Breast epithelium (tissue), 4 donors: ENCODE measurements around the gene ARPC5L. TPM values are rescaled to one million over a fixed set of nuclear protein-coding genes. Genes with fewer than 3 reads are reported as not detected.

Experiments used
- DNase-seq, 2 donors: peaks; one replicate each; pipeline ENCODE4 v3.0.0-alpha.2; 2019; ENCODE audit warnings: low spot score in 2 of 2
- H3K27ac ChIP-seq, 2 donors: fragments of 200-600 bp; sonication (generic) in 1 of 2; one replicate each; pipeline ENCODE4 v1.5.1; 2016 to 2019; ENCODE audit warnings: mild to moderate bottlenecking in 1 of 2
- H3K27me3 ChIP-seq, 2 donors: fragments of 200-600 bp; sonication (generic) in 1 of 2; one replicate each; pipeline versions ENCODE4 v1.5.1 to v1.6.0; 2017 to 2019; ENCODE audit warnings: control low read depth in 1 of 2, mild to moderate bottlenecking in 1 of 2
- H3K36me3 ChIP-seq: fragments of 200-600 bp; one replicate; pipeline ENCODE4 v1.5.1; 2019
- H3K4me1 ChIP-seq, 2 donors: fragments of 200-600 bp; sonication (generic); one replicate each; pipeline ENCODE4 v1.5.1; 2016 to 2019; ENCODE audit warnings: control low read depth in 1 of 2
- H3K4me3 ChIP-seq, 3 donors: fragments of 200-600 bp; sonication (generic); 1 replicate in 2 of 3; 2 replicates in 1 of 3; pipeline ENCODE4 v1.5.1; 2016 to 2019; ENCODE audit warnings: mild to moderate bottlenecking in 3 of 3, moderate library complexity in 2 of 3
- H3K9me3 ChIP-seq, 2 donors: fragments of 200-600 bp; sonication (generic) in 1 of 2; one replicate each; pipeline ENCODE4 v1.5.1; 2016 to 2019; ENCODE audit warnings: control low read depth in 1 of 2
- POLR2A ChIP-seq: fragments of 450-650 bp; IDR thresholded peaks from one replicate; pipeline ENCODE4 v1.6.1; 2016; ENCODE audit warnings: antibody characterized with exemption, mild to moderate bottlenecking, moderate library complexity
- POLR2AphosphoS5 ChIP-seq, 3 donors: sonication (generic); formaldehyde crosslinking; IDR thresholded peaks; one replicate each; pipeline ENCODE4 v1.6.1; 2017; ENCODE audit warnings: antibody characterized with exemption in 3 of 3
- intact Hi-C: fragments of 100-400 bp; cut with DNase I; formaldehyde crosslinking; loops from one replicate; pipeline ENCODE4 v1.15.1; 2023; ENCODE audit warnings: low total_unique reads
- total RNA-seq, 3 donors: library from RNA; depleted of rRNA; stranded (reverse); fragments of >200 nt; gene quantifications; one replicate each; pipeline ENCODE4 v1.1.0, GENCODE V29; 2016
- TF ChIP-seq, protein P1 (sequence below), 3 donors: fragments of 450-650 bp; IDR thresholded peaks; one replicate each; pipeline ENCODE4 v1.5.1; 2016 to 2017; ENCODE audit warnings: antibody characterized with exemption in 3 of 3, mild to moderate bottlenecking in 3 of 3, moderate library complexity in 3 of 3

Gene ARPC5L
- total RNA-seq, 3 donors from 2014 or later = 12.5 to 25.6 (median 22.0) TPM

DNA sequence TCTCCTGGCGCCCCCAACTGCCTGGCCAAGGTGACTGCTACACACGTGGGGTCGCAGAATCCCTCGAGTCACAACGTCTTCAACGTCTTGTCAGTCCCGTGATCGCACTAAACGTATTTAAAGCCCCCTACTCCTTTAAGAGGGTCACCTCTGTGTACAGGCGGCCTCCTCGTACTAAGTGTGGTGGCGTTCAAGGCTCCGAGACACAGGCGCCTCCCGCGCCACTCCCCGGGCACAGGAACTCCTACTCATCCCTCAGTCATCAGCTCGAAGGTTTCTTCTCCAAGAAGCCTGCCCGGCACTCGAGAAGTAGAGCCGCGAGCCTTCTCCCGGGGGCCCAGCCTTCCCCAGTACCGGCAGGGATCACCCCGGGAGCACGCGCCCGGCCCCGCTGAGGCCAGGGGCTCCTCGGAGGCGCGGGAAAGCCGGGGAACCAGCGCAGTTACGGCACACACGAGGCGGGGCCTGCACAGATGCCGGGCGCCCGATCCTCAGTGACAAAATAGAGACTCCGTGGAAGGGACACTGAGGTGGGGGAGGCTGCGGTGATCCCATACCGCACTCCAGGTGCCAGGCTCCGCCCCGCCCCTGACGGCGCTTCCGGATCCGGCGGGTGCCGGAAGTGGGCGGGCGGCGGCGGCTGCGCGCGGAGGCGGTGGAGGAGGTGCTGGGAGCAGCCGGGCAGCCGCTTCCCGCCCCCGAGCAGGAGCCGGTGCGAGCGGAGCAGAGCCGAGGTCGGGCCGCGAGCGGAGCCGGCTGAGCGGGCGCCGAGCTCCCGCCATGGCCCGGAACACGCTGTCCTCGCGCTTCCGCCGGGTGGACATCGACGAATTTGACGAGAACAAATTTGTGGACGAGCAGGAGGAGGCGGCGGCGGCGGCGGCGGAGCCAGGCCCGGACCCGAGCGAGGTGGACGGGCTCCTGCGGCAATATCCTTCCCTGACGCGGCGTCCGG is 6.9 kb downstream of the ARPC5L start:
- Histone ChIP-seq H3K27me3 (no peaks in the 10 kb centered on the region), H3K27ac (peak overlapping the region; percentile 97 to 98), H3K4me1 (peaks cover 4 to 17% of the 10 kb centered on the region in 2 donors), H3K4me3 (peak overlapping the region; percentile 97 to 99 (median 97)), H3K36me3 (no peaks in the 10 kb centered on the region), H3K9me3 (no peaks in the 10 kb centered on the region)
- intact Hi-C loops = no loop called here
- peak; percentile 87 to 95 (median 91) for TF ChIP-seq POLR2AphosphoS5 (IDR thresholded peaks at IDR 0.05)
- peak; percentile 86 for TF ChIP-seq POLR2A
- TF ChIP-seq, protein P1, sequence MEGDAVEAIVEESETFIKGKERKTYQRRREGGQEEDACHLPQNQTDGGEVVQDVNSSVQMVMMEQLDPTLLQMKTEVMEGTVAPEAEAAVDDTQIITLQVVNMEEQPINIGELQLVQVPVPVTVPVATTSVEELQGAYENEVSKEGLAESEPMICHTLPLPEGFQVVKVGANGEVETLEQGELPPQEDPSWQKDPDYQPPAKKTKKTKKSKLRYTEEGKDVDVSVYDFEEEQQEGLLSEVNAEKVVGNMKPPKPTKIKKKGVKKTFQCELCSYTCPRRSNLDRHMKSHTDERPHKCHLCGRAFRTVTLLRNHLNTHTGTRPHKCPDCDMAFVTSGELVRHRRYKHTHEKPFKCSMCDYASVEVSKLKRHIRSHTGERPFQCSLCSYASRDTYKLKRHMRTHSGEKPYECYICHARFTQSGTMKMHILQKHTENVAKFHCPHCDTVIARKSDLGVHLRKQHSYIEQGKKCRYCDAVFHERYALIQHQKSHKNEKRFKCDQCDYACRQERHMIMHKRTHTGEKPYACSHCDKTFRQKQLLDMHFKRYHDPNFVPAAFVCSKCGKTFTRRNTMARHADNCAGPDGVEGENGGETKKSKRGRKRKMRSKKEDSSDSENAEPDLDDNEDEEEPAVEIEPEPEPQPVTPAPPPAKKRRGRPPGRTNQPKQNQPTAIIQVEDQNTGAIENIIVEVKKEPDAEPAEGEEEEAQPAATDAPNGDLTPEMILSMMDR (IDR thresholded peaks at IDR 0.05) = no peak
- DNase-seq = peak; percentile 84 to 86

DNA sequence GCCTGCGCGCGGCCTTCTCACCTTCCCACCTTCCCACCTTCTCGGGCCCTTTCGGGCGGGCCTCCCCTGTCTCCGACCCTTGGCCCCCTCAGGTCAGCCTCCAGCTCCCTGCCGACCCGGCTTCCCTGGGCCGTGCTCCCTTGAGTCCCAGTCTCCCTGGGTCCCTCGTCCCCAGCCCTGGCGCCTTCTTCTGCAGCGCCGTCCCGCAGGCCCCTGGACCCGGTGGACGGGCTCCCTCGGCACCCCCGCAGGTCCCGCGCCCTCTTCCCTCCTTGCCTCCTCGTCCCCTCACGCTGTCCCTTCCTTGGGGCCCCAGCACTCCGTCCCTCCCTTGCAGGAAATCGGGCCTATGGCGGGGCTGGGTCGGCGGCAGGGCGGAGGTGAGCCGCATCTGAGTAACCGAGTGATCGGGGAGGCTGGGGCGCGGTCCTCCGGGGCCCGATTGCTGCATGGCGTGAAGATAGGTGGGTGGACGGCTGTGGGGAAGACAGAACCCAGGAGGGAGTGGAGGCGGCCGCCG is 7.6 kb downstream of the ARPC5L start:
- H3K4me3 ChIP-seq = peak overlapping the region; percentile 97 to 99 (median 97)
- TF ChIP-seq POLR2A = no peak
- TF ChIP-seq, protein P1 (IDR thresholded peaks at IDR 0.05) = no peak
- TF ChIP-seq POLR2AphosphoS5 (IDR thresholded peaks at IDR 0.05) = no peak
- H3K4me1 ChIP-seq = peaks cover 4 to 17% of the 10 kb centered on the region in 2 donors
- H3K9me3 ChIP-seq = no peaks in the 10 kb centered on the region
- H3K36me3 ChIP-seq = no peaks in the 10 kb centered on the region
- H3K27ac ChIP-seq = peak overlapping the region; percentile 97 to 98
- no peaks in the 10 kb centered on the region for H3K27me3 ChIP-seq
- intact Hi-C loops = no loop called here
- no peak for DNase-seq

DNA sequence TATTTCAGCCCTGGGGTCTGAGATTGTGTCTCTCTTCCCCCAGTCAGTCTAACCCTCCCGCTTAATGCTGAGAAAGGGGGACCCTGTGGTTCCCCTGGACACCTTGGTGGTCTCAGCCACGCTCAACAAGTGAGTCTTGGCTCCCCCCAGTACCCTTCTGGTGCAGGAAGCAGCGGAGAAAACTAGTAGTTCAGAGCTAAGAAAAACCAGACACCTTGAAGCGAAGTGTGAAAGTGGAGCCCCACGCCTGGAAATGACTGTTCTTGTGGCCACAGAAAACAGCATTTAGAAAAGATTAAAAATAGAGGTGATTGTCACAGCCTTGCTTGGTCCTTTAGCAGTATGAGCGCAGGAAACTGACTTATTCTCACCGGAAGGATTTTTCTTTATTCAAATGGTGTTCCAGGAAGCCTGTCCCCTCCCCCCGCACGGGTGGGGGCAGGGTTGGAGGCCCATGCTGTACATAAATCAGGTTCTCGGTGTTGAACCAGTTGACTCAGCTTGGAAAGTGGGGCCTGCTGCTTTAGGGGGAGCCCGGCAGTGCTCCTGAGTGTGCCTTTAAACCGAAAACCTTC is 8.1 kb downstream of the ARPC5L start:
- Histone ChIP-seq H3K27me3 (no peaks in the 10 kb centered on the region), H3K4me3 (peak overlapping the region; percentile 97 to 99 (median 97)), H3K4me1 (peaks cover 4 to 17% of the 10 kb centered on the region in 2 donors), H3K27ac (peak overlapping the region; percentile 97 to 98), H3K36me3 (no peaks in the 10 kb centered on the region), H3K9me3 (no peaks in the 10 kb centered on the region)
- intact Hi-C loops = no loop called here
- no peak for DNase-seq
- TF ChIP-seq, protein P1 (IDR thresholded peaks at IDR 0.05) = no peak
- TF ChIP-seq POLR2AphosphoS5 (IDR thresholded peaks at IDR 0.05) = no peak
- no peak for TF ChIP-seq POLR2A

DNA sequence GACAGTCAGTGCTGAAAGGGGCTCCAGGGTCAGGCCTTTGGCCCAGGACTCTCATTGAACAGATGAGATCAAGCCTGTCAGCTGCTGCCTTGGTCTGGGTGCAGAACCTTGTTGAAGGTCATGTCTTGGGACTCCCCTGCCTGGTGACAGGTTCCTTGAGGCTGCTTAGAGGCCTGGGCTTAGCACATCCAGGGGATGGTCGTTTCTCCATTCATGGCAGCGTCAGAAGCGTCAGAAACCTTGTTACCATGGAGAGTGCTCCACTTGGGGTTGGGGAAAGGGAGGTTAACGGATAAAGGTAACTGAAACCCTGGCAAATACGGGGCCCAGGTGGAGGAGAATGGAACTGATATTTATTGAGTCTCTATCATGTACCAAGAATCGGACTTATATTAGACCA is 8.8 kb downstream of the ARPC5L start:
- no peak for TF ChIP-seq POLR2AphosphoS5 (IDR thresholded peaks at IDR 0.05)
- no peak for TF ChIP-seq POLR2A
- TF ChIP-seq, protein P1 (IDR thresholded peaks at IDR 0.05) = no peak
- DNase-seq = no peak
- Histone ChIP-seq H3K4me3 (peak overlapping the region; percentile 97 to 99 (median 97)), H3K9me3 (no peaks in the 10 kb centered on the region), H3K27ac (peak overlapping the region; percentile 97 to 98), H3K36me3 (no peaks in the 10 kb centered on the region), H3K4me1 (peaks cover 4 to 17% of the 10 kb centered on the region in 2 donors), H3K27me3 (no peaks in the 10 kb centered on the region)
- intact Hi-C loops = no loop called here
